Coronary artery (tissue), 2 donors: ENCODE data around the gene ZNF708.
"Not testable (repeated sequence)": the region's sequence is repeated elsewhere in the genome, so short reads cannot be mapped to it uniquely, and the experiment has no call there.

ENCODE experiments used
- DNase-seq: peaks from one replicate; pipeline ENCODE4 v3.0.0-alpha.2; 2017; ENCODE audit warnings: low spot score
- H3K27ac ChIP-seq, 2 donors: fragments of 200-600 bp; sonication (generic); one replicate each; pipeline ENCODE4 v1.5.1; 2016 to 2019
- H3K4me3 ChIP-seq: fragments of 200-600 bp; sonication (generic); 2 replicates; pipeline ENCODE4 v1.5.1; 2016; ENCODE audit warnings: mild to moderate bottlenecking, moderate library complexity
- TF ChIP-seq, protein P1 (sequence below): fragments of 200-600 bp; sonication (generic); IDR thresholded peaks from one replicate; pipeline ENCODE4 v1.5.1; 2019; ENCODE audit warnings: antibody characterized with exemption

Gene ZNF708

DNA sequence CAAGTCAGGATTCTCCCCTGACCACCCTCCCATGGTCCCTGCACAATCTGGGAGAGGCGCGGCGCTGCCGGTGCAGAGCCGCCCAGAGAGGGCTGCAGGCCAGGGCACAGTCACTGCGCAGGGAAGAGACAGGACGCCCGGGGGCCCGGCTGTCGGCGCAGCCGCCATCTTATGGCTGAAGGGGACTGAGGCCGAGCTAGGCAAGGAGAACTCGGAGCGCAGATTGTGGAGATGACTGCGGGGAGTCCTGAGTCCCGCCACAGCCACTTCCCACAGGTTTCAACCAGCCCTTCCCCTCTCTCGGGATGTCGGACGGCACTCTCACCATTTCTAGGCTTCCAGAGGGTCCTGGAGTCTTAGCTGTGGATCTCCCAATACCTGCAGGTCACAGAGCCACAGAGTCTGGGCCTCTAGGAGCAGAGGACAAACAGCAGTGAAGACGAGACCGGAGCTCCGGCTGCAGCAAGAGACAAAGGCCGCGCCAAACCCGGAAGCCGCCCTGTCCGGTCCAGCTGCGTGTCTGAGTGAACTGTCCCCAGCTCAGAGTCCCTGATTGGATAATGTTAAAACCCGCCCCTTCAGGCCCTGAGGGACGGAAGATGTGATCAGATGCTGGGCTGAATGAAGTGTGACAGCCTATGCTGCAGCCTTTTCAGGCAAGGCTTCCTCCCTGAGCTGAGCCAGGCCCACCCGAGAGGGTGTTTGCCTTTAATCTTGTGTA, at the start of gene ZNF708:
Gene ZNF708, minus strand, starts transcription at position 526 of the 721 bp plus-strand sequence. Its CDS starts 198 bp downstream, at position 328.
- peak within 1 kb of the TSS; percentile 79 for H3K4me3 ChIP-seq
- H3K27ac ChIP-seq: peak within 1 kb of the TSS; percentile 86 to 98
- TF ChIP-seq, protein P1, sequence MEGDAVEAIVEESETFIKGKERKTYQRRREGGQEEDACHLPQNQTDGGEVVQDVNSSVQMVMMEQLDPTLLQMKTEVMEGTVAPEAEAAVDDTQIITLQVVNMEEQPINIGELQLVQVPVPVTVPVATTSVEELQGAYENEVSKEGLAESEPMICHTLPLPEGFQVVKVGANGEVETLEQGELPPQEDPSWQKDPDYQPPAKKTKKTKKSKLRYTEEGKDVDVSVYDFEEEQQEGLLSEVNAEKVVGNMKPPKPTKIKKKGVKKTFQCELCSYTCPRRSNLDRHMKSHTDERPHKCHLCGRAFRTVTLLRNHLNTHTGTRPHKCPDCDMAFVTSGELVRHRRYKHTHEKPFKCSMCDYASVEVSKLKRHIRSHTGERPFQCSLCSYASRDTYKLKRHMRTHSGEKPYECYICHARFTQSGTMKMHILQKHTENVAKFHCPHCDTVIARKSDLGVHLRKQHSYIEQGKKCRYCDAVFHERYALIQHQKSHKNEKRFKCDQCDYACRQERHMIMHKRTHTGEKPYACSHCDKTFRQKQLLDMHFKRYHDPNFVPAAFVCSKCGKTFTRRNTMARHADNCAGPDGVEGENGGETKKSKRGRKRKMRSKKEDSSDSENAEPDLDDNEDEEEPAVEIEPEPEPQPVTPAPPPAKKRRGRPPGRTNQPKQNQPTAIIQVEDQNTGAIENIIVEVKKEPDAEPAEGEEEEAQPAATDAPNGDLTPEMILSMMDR: no peak
- DNase-seq: peak; percentile 93

DNA sequence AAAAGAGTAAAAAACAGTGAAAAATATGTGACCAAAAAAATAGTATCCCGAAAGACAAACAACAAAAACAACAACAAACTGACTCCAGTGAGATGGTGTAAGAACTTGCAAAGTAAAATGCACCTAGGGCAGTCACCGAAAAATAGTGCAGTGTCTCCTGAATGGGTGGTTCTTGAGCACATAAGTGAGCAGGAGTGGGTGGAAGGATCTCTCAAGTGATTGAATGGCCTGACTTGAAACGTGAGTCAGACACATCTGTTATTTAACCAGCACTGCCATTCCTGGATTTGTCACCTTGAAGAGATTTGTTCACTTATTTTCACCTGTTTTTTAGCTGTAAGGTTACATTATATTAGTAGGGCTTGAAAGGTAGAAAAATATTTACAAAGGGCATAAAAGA, 33.1 kb upstream of the ZNF708 start:
- H3K27ac ChIP-seq: no peak overlapping the region
- TF ChIP-seq, protein P1: no peak
- no peak for DNase-seq
- H3K4me3 ChIP-seq: no peak overlapping the region

DNA sequence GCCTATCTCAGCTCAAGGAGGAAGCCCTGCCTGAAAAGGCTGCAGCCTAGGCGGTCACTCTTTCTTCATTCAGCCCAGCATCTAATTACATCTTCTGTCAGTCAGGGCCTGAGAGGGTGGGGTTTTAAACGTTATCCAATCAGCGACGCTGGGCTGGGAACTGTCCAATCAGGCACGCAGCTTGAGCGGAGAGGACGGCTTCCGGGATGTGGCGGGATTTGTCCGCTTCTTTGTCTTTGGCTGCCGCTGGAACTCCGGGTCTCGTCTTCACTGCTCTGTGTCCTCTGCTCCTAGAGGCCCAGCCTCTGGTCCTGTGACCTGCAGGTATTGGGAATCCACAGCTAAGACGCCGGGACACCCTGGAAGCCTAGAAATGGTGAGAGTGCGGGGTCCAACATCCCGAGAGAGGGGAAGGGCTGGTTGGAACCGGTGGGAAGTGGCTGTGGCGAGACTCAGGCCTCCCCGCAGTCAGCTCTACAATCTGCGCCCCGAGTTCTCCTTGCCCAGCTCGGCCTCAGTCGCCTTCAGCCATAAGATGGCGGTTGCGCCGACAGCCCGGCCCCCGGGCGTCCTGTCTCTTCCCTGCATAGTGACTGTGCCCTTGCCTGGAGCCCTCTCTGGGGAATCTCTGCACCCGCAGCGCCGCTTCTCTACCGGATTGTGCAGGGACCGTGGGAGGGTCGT, 29.7 kb upstream of the ZNF708 start, which contains the start of gene ZNF738:
Gene ZNF738, plus strand, starts transcription at position 233 of the 684 bp plus-strand sequence. Its CDS starts 141 bp downstream, at position 374.
- peak; percentile 94 for DNase-seq
- TF ChIP-seq, protein P1: no peak
- peak within 1 kb of the TSS; percentile 82 for H3K4me3 ChIP-seq
- peak within 1 kb of the TSS; percentile 35 to 85 for H3K27ac ChIP-seq

DNA sequence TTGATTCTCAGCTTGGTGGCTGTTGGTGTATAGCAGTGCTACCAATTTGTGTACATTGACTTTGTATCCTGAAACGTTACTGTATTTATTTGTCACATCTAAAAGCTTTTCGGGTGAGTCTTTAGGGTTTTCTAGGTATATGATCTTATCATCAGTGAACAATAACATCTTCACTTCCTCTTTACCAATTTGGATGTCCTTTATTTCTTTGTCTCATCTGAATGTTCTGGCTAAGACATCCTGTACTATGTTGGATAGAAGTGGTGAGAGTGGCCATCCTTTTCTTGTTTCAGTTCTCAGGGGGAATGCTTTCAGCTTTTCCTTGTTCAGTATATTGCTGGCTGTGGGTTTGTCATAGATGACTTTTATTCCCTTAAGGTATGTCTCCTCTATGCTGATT, 23.6 kb upstream of the ZNF708 start:
- H3K4me3 ChIP-seq: no peak overlapping the region
- DNase-seq: no peak
- TF ChIP-seq, protein P1: no peak
- H3K27ac ChIP-seq: no peak overlapping the region

DNA sequence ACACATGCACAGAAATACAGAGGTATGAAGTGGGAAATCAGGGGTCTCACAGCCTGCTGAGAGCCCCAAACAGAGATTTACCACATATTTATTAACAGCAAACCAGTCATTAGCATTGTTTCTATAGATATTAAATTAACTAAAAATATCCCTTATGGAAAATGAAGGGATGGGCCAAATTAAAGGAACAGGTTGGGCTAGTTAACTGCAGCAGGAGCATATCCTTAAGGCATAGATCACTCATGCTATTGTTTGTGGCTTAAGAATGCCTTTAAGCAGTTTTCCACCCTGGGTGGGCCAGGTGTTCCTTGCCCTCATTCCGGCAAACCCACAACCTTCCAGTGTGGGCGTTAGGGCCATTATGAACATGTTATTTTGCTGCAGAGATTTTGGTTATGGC, 15.6 kb upstream of the ZNF708 start:
- not testable (repeated sequence) for DNase-seq, H3K4me3 ChIP-seq

DNA sequence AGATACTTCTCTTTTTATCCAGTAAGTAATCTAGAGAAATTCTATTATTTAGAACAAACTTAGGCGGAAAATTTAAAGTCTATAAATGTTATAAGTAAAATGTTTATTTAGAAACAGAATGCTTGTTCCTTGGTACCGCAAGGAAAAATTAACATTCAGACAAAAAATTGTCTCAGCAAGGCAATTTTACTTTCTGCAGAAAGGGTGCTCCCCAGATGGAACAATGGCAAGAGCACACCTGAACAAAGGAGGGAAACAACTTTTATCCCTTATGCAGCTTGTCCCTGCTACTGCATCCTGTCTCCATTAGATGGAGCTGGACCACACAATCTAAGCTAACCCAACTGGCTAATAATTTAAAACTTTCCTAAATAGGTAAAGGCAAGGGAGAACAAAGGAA, 6.5 kb upstream of the ZNF708 start:
- TF ChIP-seq, protein P1: no peak
- H3K4me3 ChIP-seq: no peak overlapping the region
- no peak overlapping the region for H3K27ac ChIP-seq
- no peak for DNase-seq

More for the DNA sequence above, 15.6 kb upstream of the ZNF708 start:
- H3K27ac ChIP-seq: not testable (repeated sequence)

DNA sequence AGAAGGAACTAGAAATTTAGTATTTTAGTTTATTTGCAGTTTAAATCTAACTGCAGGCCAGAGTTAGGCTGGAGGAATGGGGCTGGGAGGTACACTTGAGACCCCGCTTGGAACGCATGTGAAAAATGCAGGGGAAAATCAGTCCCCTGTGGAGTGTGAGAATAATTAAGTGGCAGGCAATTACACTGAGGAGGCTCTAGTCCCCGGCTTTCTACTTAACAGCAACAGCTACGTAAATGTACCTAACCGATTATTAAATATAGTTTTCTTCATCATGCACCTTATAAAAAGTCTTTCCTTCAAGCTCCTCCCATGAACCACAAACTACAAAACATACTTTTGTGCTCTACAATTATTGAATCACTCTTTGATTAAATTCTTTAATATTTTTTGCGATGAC, 804 bp downstream of the ZNF708 start:
- no peak for DNase-seq
- TF ChIP-seq, protein P1: no peak
- H3K27ac ChIP-seq: peak overlapping the region; percentile 86 to 98
- peak overlapping the region; percentile 79 for H3K4me3 ChIP-seq
